C4-2B (cell line): ENCODE results near the gene ANKRD33.

ENCODE experiments used
- H3K27ac ChIP-seq: fragments of 450-650 bp; 2 replicates; pipeline ENCODE4 v1.5.1; 2017
- ZFX ChIP-seq: fragments of 450-650 bp; IDR thresholded peaks from 2 replicates; pipeline ENCODE4 v1.6.1; 2017
- TF ChIP-seq, protein P1 (sequence below): fragments of 450-650 bp; conservative IDR thresholded peaks from 2 replicates; pipeline ENCODE4 v1.5.1; 2017; ENCODE audit warnings: mild to moderate bottlenecking

The ANKRD33 gene

GRCh38 chr12:51863363-51863932 is 24.5 kb upstream of the ANKRD33 start:
- H3K27ac ChIP-seq = no peak overlapping the region

GRCh38 chr12:51863933-51864832 is 23.7 kb upstream of the ANKRD33 start:
- H3K27ac ChIP-seq = no peak overlapping the region
- TF ChIP-seq, protein P1, sequence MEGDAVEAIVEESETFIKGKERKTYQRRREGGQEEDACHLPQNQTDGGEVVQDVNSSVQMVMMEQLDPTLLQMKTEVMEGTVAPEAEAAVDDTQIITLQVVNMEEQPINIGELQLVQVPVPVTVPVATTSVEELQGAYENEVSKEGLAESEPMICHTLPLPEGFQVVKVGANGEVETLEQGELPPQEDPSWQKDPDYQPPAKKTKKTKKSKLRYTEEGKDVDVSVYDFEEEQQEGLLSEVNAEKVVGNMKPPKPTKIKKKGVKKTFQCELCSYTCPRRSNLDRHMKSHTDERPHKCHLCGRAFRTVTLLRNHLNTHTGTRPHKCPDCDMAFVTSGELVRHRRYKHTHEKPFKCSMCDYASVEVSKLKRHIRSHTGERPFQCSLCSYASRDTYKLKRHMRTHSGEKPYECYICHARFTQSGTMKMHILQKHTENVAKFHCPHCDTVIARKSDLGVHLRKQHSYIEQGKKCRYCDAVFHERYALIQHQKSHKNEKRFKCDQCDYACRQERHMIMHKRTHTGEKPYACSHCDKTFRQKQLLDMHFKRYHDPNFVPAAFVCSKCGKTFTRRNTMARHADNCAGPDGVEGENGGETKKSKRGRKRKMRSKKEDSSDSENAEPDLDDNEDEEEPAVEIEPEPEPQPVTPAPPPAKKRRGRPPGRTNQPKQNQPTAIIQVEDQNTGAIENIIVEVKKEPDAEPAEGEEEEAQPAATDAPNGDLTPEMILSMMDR = no peak
- TF ChIP-seq ZFX = no peak

More at GRCh38 chr12:51863363-51863932, 24.5 kb upstream of the ANKRD33 start:
- TF ChIP-seq, protein P1 = no peak
- no peak for TF ChIP-seq ZFX

DNA sequence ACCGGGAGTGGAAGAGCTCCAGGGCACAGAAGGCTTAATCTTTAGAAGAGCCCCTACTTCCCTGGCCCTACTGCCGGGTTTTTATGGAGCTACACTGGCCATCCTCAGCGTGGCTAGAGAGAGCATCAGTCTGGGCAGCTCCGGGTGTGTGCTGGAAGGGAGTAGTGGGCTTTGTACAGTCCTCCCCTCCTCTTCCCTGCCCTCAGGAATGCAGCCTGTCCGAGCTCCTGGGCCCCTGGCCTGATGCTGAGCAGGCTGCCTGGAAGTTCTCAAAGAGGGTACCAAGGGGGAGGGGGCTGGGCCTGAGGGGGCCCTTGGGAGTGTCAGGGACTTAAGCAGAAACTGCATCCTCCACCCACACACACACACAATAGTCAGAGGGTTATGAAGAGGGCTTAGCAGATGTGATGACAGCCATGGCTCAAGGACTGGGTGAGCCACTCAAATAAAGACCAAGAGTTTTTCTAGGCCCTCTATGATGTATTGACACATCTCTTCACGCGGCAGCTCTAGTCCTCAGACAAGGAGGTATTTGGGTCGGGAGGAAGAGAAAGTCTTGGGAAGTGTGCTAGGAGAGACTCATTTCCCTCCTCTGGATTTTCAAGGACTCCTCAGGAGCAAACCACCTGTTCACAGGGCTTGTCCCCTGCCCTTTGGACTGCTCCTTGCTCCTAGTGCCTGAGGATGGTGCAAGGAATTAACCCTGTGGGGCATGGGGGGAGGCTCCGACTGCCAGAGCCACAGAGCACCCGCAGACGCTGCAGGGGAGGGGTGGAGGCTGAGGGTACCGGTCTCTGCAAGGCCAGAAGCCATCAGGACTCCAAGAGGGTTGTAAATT is 22.9 kb upstream of the ANKRD33 start:
- no peak overlapping the region for H3K27ac ChIP-seq
- TF ChIP-seq ZFX = no peak
- TF ChIP-seq, protein P1 = no peak

DNA sequence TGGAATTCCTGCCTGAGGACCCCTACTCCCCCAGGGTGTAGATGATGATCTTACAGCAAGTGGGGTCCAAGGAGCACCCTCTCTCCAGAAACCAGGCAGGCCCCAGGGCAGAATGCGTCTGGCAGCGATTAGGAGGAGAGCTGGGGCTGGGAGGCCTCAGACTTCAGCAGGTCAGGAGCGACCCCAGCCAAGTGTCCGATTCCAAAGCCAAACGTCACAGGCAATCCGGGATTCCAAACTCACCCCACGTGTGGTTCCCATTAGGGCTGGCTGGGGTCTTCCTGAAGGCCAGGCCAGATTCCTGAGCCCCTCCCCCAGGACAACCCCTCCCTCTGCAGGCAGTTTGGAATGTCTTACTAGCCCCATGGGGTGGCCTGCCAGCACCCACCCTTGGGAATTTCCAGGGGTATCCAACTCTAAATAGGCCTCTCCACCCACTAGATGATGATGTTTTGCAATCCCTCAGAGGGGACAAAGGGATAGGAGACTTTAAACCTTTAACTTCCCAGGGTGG is 22.1 kb upstream of the ANKRD33 start:
- TF ChIP-seq, protein P1 = no peak
- TF ChIP-seq ZFX = no peak
- H3K27ac ChIP-seq = no peak overlapping the region

- H3K27ac ChIP-seq = no peak overlapping the region
Measured at GRCh38 chr12:51866324-51866723, 21.6 kb upstream of the ANKRD33 start.

DNA sequence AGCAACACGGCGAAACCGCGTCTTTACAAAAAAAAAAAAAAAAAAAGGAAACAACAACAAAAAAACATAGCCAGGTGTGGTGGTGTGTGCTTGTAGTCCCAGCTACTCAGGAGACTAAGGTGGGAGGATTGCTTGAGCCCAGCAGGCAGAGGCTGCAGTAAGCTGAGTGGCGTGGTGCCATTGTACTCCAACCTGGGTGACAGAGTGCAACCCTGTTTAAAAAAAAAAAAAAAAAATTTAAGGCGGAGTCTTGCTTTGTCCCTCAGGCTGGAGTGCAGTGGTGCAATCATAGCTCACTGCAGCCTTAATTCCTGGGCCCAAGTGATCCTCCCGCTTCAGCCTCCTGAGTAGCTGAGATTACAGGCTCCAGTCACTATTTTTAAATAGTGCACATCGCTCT is 21.1 kb upstream of the ANKRD33 start:
- no peak for TF ChIP-seq ZFX
- TF ChIP-seq, protein P1 = no peak
- no peak overlapping the region for H3K27ac ChIP-seq

More at GRCh38 chr12:51866324-51866723, 21.6 kb upstream of the ANKRD33 start:
- TF ChIP-seq ZFX = no peak
- TF ChIP-seq, protein P1 = no peak
